HCT116 (cell line): Measurements from ENCODE around the gene P2RX6. TPM values are rescaled to one million over a fixed set of nuclear protein-coding genes. Genes with fewer than 3 reads are reported as not detected.
A peak's percentile ranks its signal among the peaks of the same experiment; 100 is the strongest.

Experiments used
- ATAC-seq: fragments of 200-7000 bp; cut with Tn5 transposase; 2 replicates; pipeline ENCODE4 v1.9.1; 2020; ENCODE audit warnings: mild to moderate bottlenecking, moderate library complexity
- BruUV-seq: library from RNA; stranded (reverse); fragments of 400-500 nt; replicated peaks from 2 replicates; lab custom pipeline; 2021; lab: Mats Ljungman, UMichigan
- CTCF ChIA-PET: fragments of 300-600 bp; sonication (Branson Sonifier 250); formaldehyde crosslinking; loops from one replicate; lab custom pipeline; 2021; ENCODE audit warnings: antibody characterized with exemption; lab: Charles Lee
- POLR2A ChIA-PET: fragments of 300-600, 350-600 bp; sonication (Branson Sonifier 250); formaldehyde crosslinking; loops from one replicate; lab custom pipeline; 2021; ENCODE audit warnings: antibody characterized with exemption; lab: Charles Lee
- RAD21 ChIA-PET, 2 experiments: fragments of 300-600 bp; sonication (Branson Sonifier 250); formaldehyde crosslinking; loops; one replicate each; lab custom pipeline; 2023; ENCODE audit warnings: low total read pairs in 2 of 2; ENCODE audit not compliant: uncharacterized antibody in 2 of 2, unreplicated experiment in 2 of 2, low non-redundant PET in 1 of 2; lab: Charles Lee
- DNase-seq: peaks from one replicate; pipeline ENCODE4 v3.0.0-alpha.2; 2010; ENCODE audit warnings: low read depth, low spot score
- H2AFZ ChIP-seq: fragments of 200-600 bp; shearing (Covaris generic), sonication (generic); 2 replicates; pipeline ENCODE4 v1.6.1; 2017; ENCODE audit warnings: low read depth, mixed run types, mixed read lengths, antibody characterized with exemption, low read length; ENCODE audit not compliant: poor library complexity, severe bottlenecking
- H3K27ac ChIP-seq: 2 replicates; pipeline ENCODE4 v1.5.1; 2012; ENCODE audit warnings: low read depth, low read length
- H3K27me3 ChIP-seq: fragments of 200-600 bp; sonication (generic); 2 replicates; pipeline ENCODE4 v1.6.1; 2016; ENCODE audit warnings: mixed run types, low read length, mixed read lengths; ENCODE audit not compliant: insufficient read depth
- H3K36me3 ChIP-seq, 2 experiments: fragments of 200-500 bp in 1 of 2; fragments of 200-600 bp in 1 of 2; sonication (Bioruptor generic) in 1 of 2; sonication (generic) in 1 of 2; 2 replicates each; pipeline versions ENCODE4 v1.5.1 to v1.6.1; 2014 to 2016; ENCODE audit warnings: low read length in 2 of 2, inconsistent platforms in 1 of 2, mixed read lengths in 1 of 2, mixed run types in 1 of 2; ENCODE audit not compliant: insufficient read depth in 2 of 2, control insufficient read depth in 1 of 2
- H3K4me1 ChIP-seq, 2 experiments: fragments of 200-600 bp in 1 of 2; sonication (generic) in 1 of 2; 2 replicates each; pipeline versions ENCODE4 v1.5.1 to v1.6.1; 2012 to 2017; ENCODE audit warnings: low read length in 2 of 2, inconsistent platforms in 1 of 2, mild to moderate bottlenecking in 1 of 2, mixed read lengths in 1 of 2, mixed run types in 1 of 2, moderate library complexity in 1 of 2; ENCODE audit not compliant: insufficient read depth in 2 of 2, control insufficient read depth in 1 of 2
- H3K4me2 ChIP-seq: fragments of 200-600 bp; sonication (generic); 2 replicates; pipeline ENCODE4 v1.6.1; 2017; ENCODE audit warnings: mixed run types, low read length, mixed read lengths
- H3K4me3 ChIP-seq, 2 experiments: fragments of 200-600 bp in 1 of 2; sonication (generic) in 1 of 2; replicated peaks in 1 of 2; 2 replicates each; pipeline ENCODE4 v1.5.1; 2011 to 2016; ENCODE audit warnings: low read length in 2 of 2, control low read depth in 1 of 2, low read depth in 1 of 2, mild to moderate bottlenecking in 1 of 2, mixed read lengths in 1 of 2, mixed run types in 1 of 2
- H3K79me2 ChIP-seq: fragments of 200-600 bp; sonication (generic); 2 replicates; pipeline ENCODE4 v1.6.1; 2017; ENCODE audit warnings: mild to moderate bottlenecking, mixed run types, low read length, moderate library complexity, mixed read lengths; ENCODE audit not compliant: insufficient read depth
- H3K9ac ChIP-seq: fragments of 200-600 bp; sonication (generic); 2 replicates; pipeline ENCODE4 v1.6.1; 2016; ENCODE audit warnings: low read length, mixed read lengths
- H3K9me2 ChIP-seq: fragments of 200-600 bp; sonication (generic), shearing (Covaris generic); 2 replicates; pipeline ENCODE4 v1.6.1; 2017; ENCODE audit warnings: mixed run types, mild to moderate bottlenecking, moderate library complexity; ENCODE audit not compliant: insufficient read depth
- H3K9me3 ChIP-seq, 2 experiments: fragments of 200-500 bp in 1 of 2; fragments of 200-600 bp in 1 of 2; sonication (Bioruptor generic) in 1 of 2; sonication (generic) in 1 of 2; 2 replicates each; pipeline ENCODE4 v1.6.1; 2014 to 2017; ENCODE audit warnings: low read length in 2 of 2, mixed read lengths in 2 of 2, inconsistent platforms in 1 of 2, low read depth in 1 of 2, mild to moderate bottlenecking in 1 of 2, mixed run types in 1 of 2, moderate library complexity in 1 of 2; ENCODE audit not compliant: control insufficient read depth in 1 of 2, insufficient read depth in 1 of 2
- H4K20me1 ChIP-seq: fragments of 200-600 bp; sonication (generic), shearing (Covaris generic); 2 replicates; pipeline ENCODE4 v1.6.1; 2017; ENCODE audit warnings: mixed run types, mild to moderate bottlenecking, moderate library complexity; ENCODE audit not compliant: insufficient read depth
- CBX3 ChIP-seq: IDR thresholded peaks from 2 replicates; pipeline ENCODE4 v1.6.1; 2012; ENCODE audit warnings: low read depth
- CEBPB ChIP-seq: IDR thresholded peaks from 2 replicates; pipeline ENCODE4 v1.6.1; 2012; ENCODE audit warnings: low read depth
- EGR1 ChIP-seq: IDR thresholded peaks from 2 replicates; pipeline ENCODE4 v1.6.1; 2012; ENCODE audit warnings: low read depth
- ELF1 ChIP-seq: IDR thresholded peaks from 2 replicates; pipeline ENCODE4 v1.6.1; 2012; ENCODE audit warnings: low read depth, borderline replicate concordance
- EZH2 ChIP-seq: fragments of 200-600 bp; sonication (generic); IDR thresholded peaks from 2 replicates; pipeline ENCODE4 v1.6.1; 2017; ENCODE audit warnings: antibody characterized with exemption, mixed run types
- EZH2phosphoT487 ChIP-seq: fragments of 200-600 bp; IDR thresholded peaks from 2 replicates; pipeline ENCODE4 v1.6.1; 2018; ENCODE audit warnings: antibody characterized with exemption, borderline replicate concordance
- FOSL1 ChIP-seq: IDR thresholded peaks from 2 replicates; pipeline ENCODE4 v1.6.1; 2012; ENCODE audit warnings: low read depth
- JUND ChIP-seq: IDR thresholded peaks from 2 replicates; pipeline ENCODE4 v1.6.1; 2012
- POLR2A ChIP-seq: IDR thresholded peaks from 2 replicates; pipeline ENCODE4 v1.7.0; 2011; ENCODE audit warnings: borderline replicate concordance; ENCODE audit not compliant: insufficient read depth, insufficient read length; ENCODE audit errors: extremely low read depth
- POLR2AphosphoS5 ChIP-seq: IDR thresholded peaks from 2 replicates; pipeline ENCODE4 v1.6.1; 2011; ENCODE audit warnings: mild to moderate bottlenecking, low read depth, low read length, moderate library complexity
- RAD21 ChIP-seq: IDR thresholded peaks from 2 replicates; pipeline ENCODE4 v1.6.1; 2012; ENCODE audit warnings: low read depth, mild to moderate bottlenecking
- SP1 ChIP-seq: IDR thresholded peaks from 2 replicates; pipeline ENCODE4 v1.6.1; 2012; ENCODE audit warnings: low read depth
- SRF ChIP-seq: IDR thresholded peaks from 2 replicates; pipeline ENCODE4 v1.6.1; 2012; ENCODE audit warnings: low read depth
- TCF7L2 ChIP-seq: IDR thresholded peaks from 2 replicates; pipeline ENCODE4 v1.7.0; 2011; ENCODE audit warnings: borderline replicate concordance, inconsistent platforms; ENCODE audit not compliant: insufficient read depth, insufficient read length; ENCODE audit errors: extremely low read depth
- YY1 ChIP-seq: IDR thresholded peaks from 2 replicates; pipeline ENCODE4 v1.6.1; 2011; ENCODE audit warnings: low read length, low read depth, moderate library complexity, mild to moderate bottlenecking; ENCODE audit not compliant: insufficient replicate concordance; ENCODE audit errors: extremely low read depth
- ZFX ChIP-seq: fragments of 450-650 bp; IDR thresholded peaks from 2 replicates; pipeline ENCODE4 v1.6.1; 2017
- ZNF274 ChIP-seq: fragments of 200-500 bp; sonication (Bioruptor generic); IDR thresholded peaks from 2 replicates; pipeline ENCODE4 v1.6.1; 2014; ENCODE audit warnings: mild to moderate bottlenecking, low read depth, low read length, inconsistent platforms
- intact Hi-C: fragments of 100-400 bp; cut with micrococcal nuclease; formaldehyde crosslinking; loops from 2 replicates; pipeline ENCODE4 v1.10.0; 2022
- total RNA-seq: library from RNA; stranded (reverse); gene quantifications from one replicate; pipeline ENCODE4 v1.2.1, GENCODE V29; 2021; ENCODE audit not compliant: unreplicated experiment
- TF ChIP-seq, protein P1 (sequence below): IDR thresholded peaks from 2 replicates; pipeline ENCODE4 v1.6.1; 2012
- TF ChIP-seq, protein P2 (sequence below), 3 experiments: fragments of 200-600 bp in 1 of 3; sonication (generic) in 1 of 3; IDR thresholded peaks in 2 of 3; conservative IDR thresholded peaks in 1 of 3; 2 replicates each; pipeline ENCODE4 v1.5.1; 2012 to 2017; ENCODE audit warnings: low read depth in 2 of 3, low read length in 2 of 3, antibody characterized with exemption in 1 of 3, borderline replicate concordance in 1 of 3, control low read depth in 1 of 3, mild to moderate bottlenecking in 1 of 3, mixed read lengths in 1 of 3, mixed run types in 1 of 3, moderate library complexity in 1 of 3; ENCODE audit not compliant: insufficient read depth in 1 of 3
- TF ChIP-seq, protein P3 (sequence below): IDR thresholded peaks from 2 replicates; pipeline ENCODE4 v1.6.1; 2012; ENCODE audit warnings: low read depth
- TF ChIP-seq, protein P4 (sequence below): IDR thresholded peaks from 2 replicates; pipeline ENCODE4 v1.6.1; 2012

The P2RX6 gene
- total RNA-seq, 1 experiment from 2014 or later = 0.20 TPM

DNA sequence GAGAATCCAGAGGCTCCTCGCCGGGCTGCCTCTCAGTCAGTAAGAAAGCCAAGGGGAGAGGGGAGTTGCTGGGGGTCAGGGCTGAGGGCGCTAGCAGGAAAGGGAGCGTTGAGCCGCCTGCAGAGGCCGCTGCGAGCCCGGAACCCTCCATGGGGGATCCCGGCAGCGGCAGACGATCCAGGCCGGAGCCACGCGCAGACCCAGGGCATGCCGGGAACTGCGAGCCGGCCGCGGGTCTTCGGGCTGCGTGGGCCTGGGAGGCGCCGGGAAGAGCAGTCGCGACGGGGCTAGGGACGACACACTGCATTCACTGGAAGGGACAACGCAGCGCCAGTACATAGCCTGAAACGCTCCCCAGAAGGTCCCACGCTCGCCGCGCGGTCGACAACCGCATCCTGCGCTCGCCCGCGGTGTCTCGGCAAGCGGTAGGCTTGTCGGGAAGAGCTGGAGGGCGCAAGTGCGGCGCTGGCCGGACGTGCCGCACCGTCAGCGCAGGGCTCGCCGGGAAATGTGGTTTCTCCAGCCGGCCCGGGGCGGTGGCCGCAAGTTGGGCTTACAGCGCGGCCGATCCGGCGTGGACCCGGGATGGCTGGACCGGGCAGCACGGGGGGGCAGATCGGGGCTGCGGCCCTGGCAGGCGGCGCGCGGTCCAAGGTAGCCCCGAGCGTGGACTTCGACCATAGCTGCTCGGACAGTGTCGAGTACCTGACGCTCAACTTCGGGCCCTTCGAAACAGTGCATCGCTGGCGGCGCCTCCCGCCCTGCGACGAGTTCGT is 33.0 kb upstream of the P2RX6 start, which contains the start of gene LZTR1:
Gene LZTR1 (plus strand): TSS at position 511 of the 776 bp plus-strand sequence. CDS start 75 bp downstream, at position 586.
- no TSS peak for BruUV-seq
- peak within 1 kb of the TSS; percentile 80 for H3K27ac ChIP-seq
- DNase-seq (peak; percentile 50), ATAC-seq (peak; percentile 95)
- H4K20me1 ChIP-seq = no peaks in the 10 kb centered on the region
- H2AFZ ChIP-seq = no peak within 1 kb of the TSS
- H3K4me3 ChIP-seq = peak within 1 kb of the TSS; percentile 77 to 89
- H3K9ac ChIP-seq = peak within 1 kb of the TSS; percentile 93
- RAD21 ChIA-PET = interaction anchor here in 1 of 2 experiments (0.5 kb wide), 1 partner anchor 167 kb away, joined by 5 read pairs; no protein-coding TSS in a partner anchor
- H3K9me2 ChIP-seq = no peaks in the 10 kb centered on the region
- H3K36me3 ChIP-seq = peaks cover 4 to 9% of the 10 kb centered on the region in 2 experiments; a peak in 1 of 4 replicates
- peaks cover 24% of the 10 kb centered on the region for H3K79me2 ChIP-seq
- peaks cover 4 to 10% of the 10 kb centered on the region in 2 experiments; a peak in 1 of 4 replicates for H3K9me3 ChIP-seq
- peak within 1 kb of the TSS; percentile 99 for H3K4me2 ChIP-seq
- POLR2A ChIA-PET = interaction anchor here (0.9 to 1.6 kb wide), 7 partner anchors 9 to 96 kb away, joined by 3 to 21 read pairs (median 5); no protein-coding TSS in a partner anchor
- peaks cover 6 to 18% of the 10 kb centered on the region in 2 experiments; a peak in 2 of 4 replicates for H3K4me1 ChIP-seq
- no peaks in the 10 kb centered on the region for H3K27me3 ChIP-seq
- intact Hi-C loops = loop anchor here (2.0 to 5.0 kb wide), 2 partner anchors 21 to 180 kb away; partner anchors contain the start of gene THAP7
- CTCF ChIA-PET = interaction anchor here (0.6 to 1.5 kb wide), 9 partner anchors 9 to 661 kb away, joined by 3 to 7 read pairs (median 4); no protein-coding TSS in a partner anchor
- TF ChIP-seq SRF = no peak
- TF ChIP-seq JUND = no peak
- TF ChIP-seq, protein P1, sequence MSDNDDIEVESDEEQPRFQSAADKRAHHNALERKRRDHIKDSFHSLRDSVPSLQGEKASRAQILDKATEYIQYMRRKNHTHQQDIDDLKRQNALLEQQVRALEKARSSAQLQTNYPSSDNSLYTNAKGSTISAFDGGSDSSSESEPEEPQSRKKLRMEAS = peak; percentile 93
- TF ChIP-seq RAD21 = peak; percentile 39
- no peak for TF ChIP-seq FOSL1
- TF ChIP-seq YY1 = no peak
- TF ChIP-seq TCF7L2 = no peak
- no peak for TF ChIP-seq EZH2phosphoT487
- TF ChIP-seq CEBPB = no peak
- TF ChIP-seq EZH2 = no peak
- TF ChIP-seq POLR2A = peak; percentile 97
- peak; percentile 97 for TF ChIP-seq POLR2AphosphoS5
- TF ChIP-seq ZFX = peak; percentile 97
- TF ChIP-seq, protein P2, sequence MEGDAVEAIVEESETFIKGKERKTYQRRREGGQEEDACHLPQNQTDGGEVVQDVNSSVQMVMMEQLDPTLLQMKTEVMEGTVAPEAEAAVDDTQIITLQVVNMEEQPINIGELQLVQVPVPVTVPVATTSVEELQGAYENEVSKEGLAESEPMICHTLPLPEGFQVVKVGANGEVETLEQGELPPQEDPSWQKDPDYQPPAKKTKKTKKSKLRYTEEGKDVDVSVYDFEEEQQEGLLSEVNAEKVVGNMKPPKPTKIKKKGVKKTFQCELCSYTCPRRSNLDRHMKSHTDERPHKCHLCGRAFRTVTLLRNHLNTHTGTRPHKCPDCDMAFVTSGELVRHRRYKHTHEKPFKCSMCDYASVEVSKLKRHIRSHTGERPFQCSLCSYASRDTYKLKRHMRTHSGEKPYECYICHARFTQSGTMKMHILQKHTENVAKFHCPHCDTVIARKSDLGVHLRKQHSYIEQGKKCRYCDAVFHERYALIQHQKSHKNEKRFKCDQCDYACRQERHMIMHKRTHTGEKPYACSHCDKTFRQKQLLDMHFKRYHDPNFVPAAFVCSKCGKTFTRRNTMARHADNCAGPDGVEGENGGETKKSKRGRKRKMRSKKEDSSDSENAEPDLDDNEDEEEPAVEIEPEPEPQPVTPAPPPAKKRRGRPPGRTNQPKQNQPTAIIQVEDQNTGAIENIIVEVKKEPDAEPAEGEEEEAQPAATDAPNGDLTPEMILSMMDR (IDR thresholded peaks at IDR 0.05 in 2 of 3, conservative IDR thresholded peaks at IDR 0.05 in 1 of 3; ENCODE audit: borderline replicate concordance in 1 of 3, insufficient read depth in 1 of 3, low read depth in 2 of 3, low read length in 2 of 3) = peak; percentile 48 to 68 (median 56); a peak in 5 of 6 replicates
- no peak; the same call in 1 of the 2 replicates for TF ChIP-seq SP1
- no peak for TF ChIP-seq EGR1
- 0 out of 2 replicates have a peak, but pooled peaks have one; percentile 52 for TF ChIP-seq CBX3
- TF ChIP-seq, protein P3, sequence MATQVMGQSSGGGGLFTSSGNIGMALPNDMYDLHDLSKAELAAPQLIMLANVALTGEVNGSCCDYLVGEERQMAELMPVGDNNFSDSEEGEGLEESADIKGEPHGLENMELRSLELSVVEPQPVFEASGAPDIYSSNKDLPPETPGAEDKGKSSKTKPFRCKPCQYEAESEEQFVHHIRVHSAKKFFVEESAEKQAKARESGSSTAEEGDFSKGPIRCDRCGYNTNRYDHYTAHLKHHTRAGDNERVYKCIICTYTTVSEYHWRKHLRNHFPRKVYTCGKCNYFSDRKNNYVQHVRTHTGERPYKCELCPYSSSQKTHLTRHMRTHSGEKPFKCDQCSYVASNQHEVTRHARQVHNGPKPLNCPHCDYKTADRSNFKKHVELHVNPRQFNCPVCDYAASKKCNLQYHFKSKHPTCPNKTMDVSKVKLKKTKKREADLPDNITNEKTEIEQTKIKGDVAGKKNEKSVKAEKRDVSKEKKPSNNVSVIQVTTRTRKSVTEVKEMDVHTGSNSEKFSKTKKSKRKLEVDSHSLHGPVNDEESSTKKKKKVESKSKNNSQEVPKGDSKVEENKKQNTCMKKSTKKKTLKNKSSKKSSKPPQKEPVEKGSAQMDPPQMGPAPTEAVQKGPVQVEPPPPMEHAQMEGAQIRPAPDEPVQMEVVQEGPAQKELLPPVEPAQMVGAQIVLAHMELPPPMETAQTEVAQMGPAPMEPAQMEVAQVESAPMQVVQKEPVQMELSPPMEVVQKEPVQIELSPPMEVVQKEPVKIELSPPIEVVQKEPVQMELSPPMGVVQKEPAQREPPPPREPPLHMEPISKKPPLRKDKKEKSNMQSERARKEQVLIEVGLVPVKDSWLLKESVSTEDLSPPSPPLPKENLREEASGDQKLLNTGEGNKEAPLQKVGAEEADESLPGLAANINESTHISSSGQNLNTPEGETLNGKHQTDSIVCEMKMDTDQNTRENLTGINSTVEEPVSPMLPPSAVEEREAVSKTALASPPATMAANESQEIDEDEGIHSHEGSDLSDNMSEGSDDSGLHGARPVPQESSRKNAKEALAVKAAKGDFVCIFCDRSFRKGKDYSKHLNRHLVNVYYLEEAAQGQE = no peak
- no peak for TF ChIP-seq ZNF274
- no peak; the same call in 1 of the 2 replicates for TF ChIP-seq ELF1
- TF ChIP-seq, protein P4, sequence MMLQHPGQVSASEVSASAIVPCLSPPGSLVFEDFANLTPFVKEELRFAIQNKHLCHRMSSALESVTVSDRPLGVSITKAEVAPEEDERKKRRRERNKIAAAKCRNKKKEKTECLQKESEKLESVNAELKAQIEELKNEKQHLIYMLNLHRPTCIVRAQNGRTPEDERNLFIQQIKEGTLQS = no peak
